ENCODE data around the gene NISCH. TPM values are rescaled to one million over a fixed set of nuclear protein-coding genes. Genes with fewer than 3 reads are reported as not detected.

Gene NISCH
- total RNA-seq, 1 experiment from 2014 or later: 72.8 TPM

DNA sequence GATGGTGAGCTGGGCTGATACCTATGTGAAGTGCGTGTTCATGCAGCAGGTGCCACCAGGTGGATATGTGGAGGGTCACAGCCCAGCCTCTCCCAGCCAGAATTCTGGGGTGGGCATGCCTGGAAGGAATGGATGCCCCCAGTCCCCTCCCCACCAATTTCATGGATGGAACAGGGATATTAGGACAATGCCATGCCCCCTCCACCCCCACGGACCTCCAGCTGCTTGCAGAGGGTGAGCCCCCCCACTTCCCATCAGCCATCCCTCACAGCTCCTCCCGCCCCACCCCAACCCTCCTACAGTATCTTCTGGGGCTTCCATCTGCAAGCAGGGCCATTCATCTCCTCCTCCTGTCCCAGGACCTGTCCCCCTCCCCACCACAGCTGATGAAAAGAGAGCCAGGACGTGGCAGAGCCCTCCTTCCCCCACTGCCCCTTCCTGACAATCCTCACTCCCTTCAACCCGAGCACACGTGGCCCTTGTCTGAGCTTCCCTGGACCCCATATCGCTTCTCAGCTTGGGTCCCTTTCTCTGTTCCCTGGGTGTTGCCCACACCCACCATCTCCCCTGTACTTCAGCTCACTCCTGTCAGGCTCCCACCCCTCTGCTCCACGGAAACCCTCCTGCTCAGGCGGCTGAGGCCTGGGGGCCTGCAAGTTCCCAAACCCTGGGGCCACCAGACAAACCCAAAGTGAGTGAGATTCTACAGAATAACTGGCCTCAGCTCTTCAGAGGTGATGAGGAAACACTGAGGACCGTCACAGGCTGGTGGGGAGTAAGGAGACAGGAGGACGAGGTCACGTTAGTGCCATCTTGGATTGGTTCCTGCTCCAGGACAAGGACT is 7.7 kb upstream of the NISCH start:
- DNase-seq (ENCODE audit: low read depth, low spot score) (no peak), ATAC-seq (no peak)
- Histone ChIP-seq H3K79me2 (ENCODE audit: insufficient read depth, low read length) (no peaks in the 10 kb centered on the region), H3K4me1 (ENCODE audit: control insufficient read depth in 1 of 2, insufficient read depth in 2 of 2, low read length in 2 of 2) (peaks cover 23 to 46% of the 10 kb centered on the region in 2 experiments), H3K27ac (ENCODE audit: low read depth, low read length) (no peak overlapping the region), H3K27me3 (ENCODE audit: insufficient read depth, low read length) (no peaks in the 10 kb centered on the region), H3K36me3 (ENCODE audit: control insufficient read depth in 1 of 2, insufficient read depth in 2 of 2, low read length in 2 of 2) (no peaks in the 10 kb centered on the region), H3K9me3 (ENCODE audit: control insufficient read depth in 1 of 2, insufficient read depth in 1 of 2, low read depth in 1 of 2, low read length in 2 of 2) (no peaks in the 10 kb centered on the region), H4K20me1 (ENCODE audit: insufficient read depth) (no peaks in the 10 kb centered on the region), H3K4me2 (ENCODE audit: low read length) (no peak overlapping the region), H3K9me2 (ENCODE audit: insufficient read depth) (no peaks in the 10 kb centered on the region), H2AFZ (ENCODE audit: low read depth, low read length, poor library complexity, severe bottlenecking) (no peak overlapping the region), H3K4me3 (replicated peaks in 1 of 2; ENCODE audit: low read depth in 1 of 2, low read length in 2 of 2) (no peak overlapping the region), H3K9ac (ENCODE audit: low read length) (no peak overlapping the region)
- ChIA-PET POLR2A (no interaction called here), CTCF (interaction anchor here (0.9 to 2.0 kb wide), 5 partner anchors 15 to 36 kb away, joined by 3 to 13 read pairs (median 4); no protein-coding TSS in a partner anchor), RAD21 (ENCODE audit: low non-redundant PET in 1 of 2, low total read pairs in 2 of 2, uncharacterized antibody in 2 of 2, unreplicated experiment in 2 of 2) (interaction anchor here in 1 of 2 experiments (0.8 kb wide), 1 partner anchor 35 kb away, joined by 3 read pairs; no protein-coding TSS in a partner anchor)
- no TSS peak for BruUV-seq (replicated peaks)
- intact Hi-C loops (cut with micrococcal nuclease): loop anchor here (1.0 to 5.0 kb wide), 3 partner anchors 19 to 155 kb away; no protein-coding TSS in a partner anchor
- TF ChIP-seq, protein P1, sequence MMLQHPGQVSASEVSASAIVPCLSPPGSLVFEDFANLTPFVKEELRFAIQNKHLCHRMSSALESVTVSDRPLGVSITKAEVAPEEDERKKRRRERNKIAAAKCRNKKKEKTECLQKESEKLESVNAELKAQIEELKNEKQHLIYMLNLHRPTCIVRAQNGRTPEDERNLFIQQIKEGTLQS (IDR thresholded peaks at IDR 0.05): no peak
- TF ChIP-seq CBX3 (IDR thresholded peaks at IDR 0.05; ENCODE audit: low read depth): no peak
- TF ChIP-seq JUND (IDR thresholded peaks at IDR 0.05): no peak
- no peak for TF ChIP-seq EGR1 (IDR thresholded peaks at IDR 0.05; ENCODE audit: low read depth)
- TF ChIP-seq EZH2phosphoT487 (IDR thresholded peaks at IDR 0.05; ENCODE audit: borderline replicate concordance): no peak
- TF ChIP-seq EZH2 (IDR thresholded peaks at IDR 0.05): no peak
- TF ChIP-seq ELF1 (IDR thresholded peaks at IDR 0.05; ENCODE audit: borderline replicate concordance, low read depth): no peak

DNA sequence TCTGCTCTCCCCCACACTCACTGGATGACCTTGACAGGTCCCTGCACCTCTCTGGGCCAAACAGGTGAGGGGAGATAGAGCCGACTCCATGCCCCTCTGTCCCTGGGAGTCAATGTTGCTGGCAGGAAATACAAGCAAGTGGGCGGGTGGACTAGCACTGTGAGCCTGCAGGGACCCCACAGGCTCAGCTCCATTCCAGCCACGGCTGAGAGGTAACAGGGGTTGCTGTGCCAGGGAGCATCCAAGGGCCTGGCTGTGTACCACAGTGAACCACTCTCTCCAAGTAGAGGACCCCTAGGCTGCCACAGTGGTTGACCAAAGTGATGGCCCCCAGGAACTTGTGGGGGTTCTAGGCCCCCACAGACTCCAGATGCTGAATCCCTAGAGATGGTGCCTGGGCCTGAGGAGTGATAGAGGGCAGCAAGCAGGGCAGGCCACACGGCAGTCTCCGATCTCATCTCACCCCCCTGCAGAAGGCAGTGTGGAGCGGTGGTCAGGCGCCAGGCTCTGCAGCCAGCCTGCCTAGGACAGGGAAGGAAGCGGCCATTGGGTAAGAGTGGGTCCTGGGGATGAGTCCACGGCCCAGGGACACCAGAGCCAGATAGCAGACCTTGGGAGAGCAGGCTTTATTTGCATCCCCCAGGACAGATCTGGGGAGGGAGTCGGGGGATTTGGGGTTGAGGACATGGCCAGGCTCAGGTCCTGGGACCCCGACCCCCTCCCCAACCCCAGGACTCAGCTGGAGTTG is 4.7 kb upstream of the NISCH start:
- peak overlapping the region; percentile 21 for H3K27ac ChIP-seq (ENCODE audit: low read depth, low read length)
- no peaks in the 10 kb centered on the region for H3K9me2 ChIP-seq (ENCODE audit: insufficient read depth)
- peak overlapping the region; percentile 65 for H3K4me2 ChIP-seq (ENCODE audit: low read length)
- no peaks in the 10 kb centered on the region for H3K36me3 ChIP-seq (ENCODE audit: control insufficient read depth in 1 of 2, insufficient read depth in 2 of 2, low read length in 2 of 2)
- no peaks in the 10 kb centered on the region for H3K27me3 ChIP-seq (ENCODE audit: insufficient read depth, low read length)
- peaks cover 2% of the 10 kb centered on the region; the same call in 1 of the 2 replicates for H3K79me2 ChIP-seq (ENCODE audit: insufficient read depth, low read length)
- BruUV-seq (replicated peaks): no TSS peak
- H3K4me1 ChIP-seq (ENCODE audit: control insufficient read depth in 1 of 2, insufficient read depth in 2 of 2, low read length in 2 of 2): peaks cover 46 to 57% of the 10 kb centered on the region in 2 experiments
- intact Hi-C loops (cut with micrococcal nuclease): no loop called here
- H3K9me3 ChIP-seq (ENCODE audit: control insufficient read depth in 1 of 2, insufficient read depth in 1 of 2, low read depth in 1 of 2, low read length in 2 of 2): no peaks in the 10 kb centered on the region
- no peak for DNase-seq (ENCODE audit: low read depth, low spot score)
- RAD21 ChIA-PET (ENCODE audit: low non-redundant PET in 1 of 2, low total read pairs in 2 of 2, uncharacterized antibody in 2 of 2, unreplicated experiment in 2 of 2): no interaction called here
- CTCF ChIA-PET: no interaction called here
- H2AFZ ChIP-seq (ENCODE audit: low read depth, low read length, poor library complexity, severe bottlenecking): no peak overlapping the region
- no peaks in the 10 kb centered on the region for H4K20me1 ChIP-seq (ENCODE audit: insufficient read depth)
- H3K9ac ChIP-seq (ENCODE audit: low read length): no peak overlapping the region
- TF ChIP-seq, protein P2, sequence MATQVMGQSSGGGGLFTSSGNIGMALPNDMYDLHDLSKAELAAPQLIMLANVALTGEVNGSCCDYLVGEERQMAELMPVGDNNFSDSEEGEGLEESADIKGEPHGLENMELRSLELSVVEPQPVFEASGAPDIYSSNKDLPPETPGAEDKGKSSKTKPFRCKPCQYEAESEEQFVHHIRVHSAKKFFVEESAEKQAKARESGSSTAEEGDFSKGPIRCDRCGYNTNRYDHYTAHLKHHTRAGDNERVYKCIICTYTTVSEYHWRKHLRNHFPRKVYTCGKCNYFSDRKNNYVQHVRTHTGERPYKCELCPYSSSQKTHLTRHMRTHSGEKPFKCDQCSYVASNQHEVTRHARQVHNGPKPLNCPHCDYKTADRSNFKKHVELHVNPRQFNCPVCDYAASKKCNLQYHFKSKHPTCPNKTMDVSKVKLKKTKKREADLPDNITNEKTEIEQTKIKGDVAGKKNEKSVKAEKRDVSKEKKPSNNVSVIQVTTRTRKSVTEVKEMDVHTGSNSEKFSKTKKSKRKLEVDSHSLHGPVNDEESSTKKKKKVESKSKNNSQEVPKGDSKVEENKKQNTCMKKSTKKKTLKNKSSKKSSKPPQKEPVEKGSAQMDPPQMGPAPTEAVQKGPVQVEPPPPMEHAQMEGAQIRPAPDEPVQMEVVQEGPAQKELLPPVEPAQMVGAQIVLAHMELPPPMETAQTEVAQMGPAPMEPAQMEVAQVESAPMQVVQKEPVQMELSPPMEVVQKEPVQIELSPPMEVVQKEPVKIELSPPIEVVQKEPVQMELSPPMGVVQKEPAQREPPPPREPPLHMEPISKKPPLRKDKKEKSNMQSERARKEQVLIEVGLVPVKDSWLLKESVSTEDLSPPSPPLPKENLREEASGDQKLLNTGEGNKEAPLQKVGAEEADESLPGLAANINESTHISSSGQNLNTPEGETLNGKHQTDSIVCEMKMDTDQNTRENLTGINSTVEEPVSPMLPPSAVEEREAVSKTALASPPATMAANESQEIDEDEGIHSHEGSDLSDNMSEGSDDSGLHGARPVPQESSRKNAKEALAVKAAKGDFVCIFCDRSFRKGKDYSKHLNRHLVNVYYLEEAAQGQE (IDR thresholded peaks at IDR 0.05; ENCODE audit: low read depth): no peak
- no peak for TF ChIP-seq EGR1 (IDR thresholded peaks at IDR 0.05; ENCODE audit: low read depth)
- TF ChIP-seq SP1 (IDR thresholded peaks at IDR 0.05; ENCODE audit: low read depth): no peak
- TF ChIP-seq, protein P1 (IDR thresholded peaks at IDR 0.05): no peak
- TF ChIP-seq FOSL1 (IDR thresholded peaks at IDR 0.05; ENCODE audit: low read depth): no peak
- TF ChIP-seq RAD21 (IDR thresholded peaks at IDR 0.05; ENCODE audit: low read depth): no peak
- no peak for TF ChIP-seq CEBPB (IDR thresholded peaks at IDR 0.05; ENCODE audit: low read depth)
- no peak for TF ChIP-seq SIN3A (IDR thresholded peaks at IDR 0.05; ENCODE audit: low read depth)
- TF ChIP-seq ZFX (IDR thresholded peaks at IDR 0.05): no peak
- no peak for TF ChIP-seq ELF1 (IDR thresholded peaks at IDR 0.05; ENCODE audit: borderline replicate concordance, low read depth)
- TF ChIP-seq CBX3 (IDR thresholded peaks at IDR 0.05; ENCODE audit: low read depth): no peak
- POLR2A ChIA-PET: no interaction called here
- no peak for ATAC-seq
- H3K4me3 ChIP-seq (replicated peaks in 1 of 2; ENCODE audit: low read depth in 1 of 2, low read length in 2 of 2): no peak overlapping the region

Measured in HCT116 (cell line).